Inferior parietal cortex (tissue), 1 donor: ENCODE results near the gene MGAT4A.
"Not testable (repeated sequence)": the region's sequence is repeated elsewhere in the genome, so short reads cannot be mapped to it uniquely, and the experiment has no call there.

ENCODE experiments used
- DNase-seq: peaks from one replicate; pipeline ENCODE4 v3.0.0-alpha.2; 2016; ENCODE audit errors: extremely low spot score

Gene MGAT4A

GRCh38 chr2:98730053-98730706 is 752 bp downstream of the MGAT4A start:
- DNase-seq = peak; percentile 57

- DNase-seq = peak; percentile 53
Measured at GRCh38 chr2:98729652-98730051, 1.3 kb downstream of the MGAT4A start.

- DNase-seq = not testable (repeated sequence)
Measured at GRCh38 chr2:98728088-98728718, 2.7 kb downstream of the MGAT4A start.

- DNase-seq = no peak
Measured at GRCh38 chr2:98727369-98728087, 3.4 kb downstream of the MGAT4A start.

- DNase-seq = no peak
Measured at GRCh38 chr2:98726735-98727368, 4.1 kb downstream of the MGAT4A start.

- no peak for DNase-seq
Measured at GRCh38 chr2:98726205-98726604, 4.7 kb downstream of the MGAT4A start.

- DNase-seq = no peak
Measured at GRCh38 chr2:98720286-98720685, 10.6 kb downstream of the MGAT4A start.

- DNase-seq = no peak
Measured at GRCh38 chr2:98717621-98718020, 13.3 kb downstream of the MGAT4A start.

- DNase-seq = no peak
Measured at GRCh38 chr2:98716786-98717185, 14.1 kb downstream of the MGAT4A start.

GRCh38 chr2:98715812-98716451 is 15.0 kb downstream of the MGAT4A start:
- no peak for DNase-seq

- no peak for DNase-seq
Measured at GRCh38 chr2:98713332-98714015, 17.5 kb downstream of the MGAT4A start.

- no peak for DNase-seq
Measured at GRCh38 chr2:98712145-98712544, 18.8 kb downstream of the MGAT4A start.

GRCh38 chr2:98711506-98711905 is 19.4 kb downstream of the MGAT4A start:
- no peak for DNase-seq

GRCh38 chr2:98710734-98711133 is 20.2 kb downstream of the MGAT4A start:
- DNase-seq = no peak

- DNase-seq = no peak
Measured at GRCh38 chr2:98709535-98709934, 21.4 kb downstream of the MGAT4A start.

GRCh38 chr2:98708396-98709186 is 22.3 kb downstream of the MGAT4A start:
- no peak for DNase-seq

- no peak for DNase-seq
Measured at GRCh38 chr2:98706591-98706990, 24.3 kb downstream of the MGAT4A start.

- DNase-seq = no peak
Measured at GRCh38 chr2:98705333-98705617, 25.7 kb downstream of the MGAT4A start.

- no peak for DNase-seq
Measured at GRCh38 chr2:98704499-98705332, 26.2 kb downstream of the MGAT4A start.

- no peak for DNase-seq
Measured at GRCh38 chr2:98703738-98704137, 27.2 kb downstream of the MGAT4A start.
